GM10847 (cell line): ENCODE measurements around the gene TAL1.

ENCODE experiments used
- POLR2A ChIP-seq: IDR thresholded peaks from 2 replicates; pipeline ENCODE4 v1.6.1; 2011; ENCODE audit not compliant: insufficient read length; ENCODE audit errors: extremely low read depth

The TAL1 gene

DNA sequence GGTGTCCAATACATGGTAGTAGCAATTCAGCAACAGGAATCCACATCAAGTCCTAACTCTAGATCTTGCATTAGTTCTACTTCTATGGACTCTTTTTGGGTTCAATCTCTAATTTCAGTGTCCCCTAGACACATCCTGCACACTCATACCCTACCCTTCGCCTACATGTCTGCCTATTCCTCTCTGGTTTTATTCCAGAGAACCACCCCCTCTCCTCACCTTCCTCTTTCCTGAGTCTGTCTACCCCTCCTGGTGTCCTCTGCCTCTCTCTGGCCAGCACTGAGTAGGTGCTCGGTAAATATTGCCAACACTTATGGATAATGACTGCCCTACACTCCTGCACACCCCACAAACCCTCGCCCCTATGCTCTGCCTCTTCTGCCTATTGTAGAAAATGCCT lies 9.5 kb downstream of the TAL1 start:
- TF ChIP-seq POLR2A: no peak

DNA sequence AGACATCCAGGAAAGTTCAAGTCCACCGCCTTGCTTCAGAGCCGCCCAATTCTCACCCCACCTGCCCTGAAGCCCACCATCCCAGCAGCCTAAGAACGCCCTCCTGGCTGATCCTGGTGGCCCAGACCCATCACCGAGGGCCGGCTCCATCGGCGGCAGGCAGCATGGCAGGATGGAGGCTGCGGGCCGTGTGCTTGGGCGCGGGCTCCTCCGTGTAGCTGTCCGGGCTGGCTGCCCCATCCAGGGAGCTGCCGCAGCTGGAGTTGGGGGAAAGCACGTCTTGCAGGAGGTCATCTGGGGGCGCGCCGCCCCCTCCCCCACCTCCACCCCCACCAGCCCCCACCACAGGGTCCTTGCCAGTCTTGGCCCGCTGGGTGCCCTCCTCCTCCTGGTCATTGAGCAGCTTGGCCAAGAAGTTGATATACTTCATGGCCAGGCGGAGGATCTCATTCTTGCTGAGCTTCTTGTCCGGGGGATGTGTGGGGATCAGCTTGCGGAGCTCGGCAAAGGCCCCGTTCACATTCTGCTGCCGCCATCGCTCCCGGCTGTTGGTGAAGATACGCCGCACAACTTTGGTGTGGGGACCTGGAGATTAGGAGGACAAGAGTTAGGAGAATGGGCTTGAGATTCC lies 12.3 kb downstream of the TAL1 start:
- TF ChIP-seq POLR2A: no peak

DNA sequence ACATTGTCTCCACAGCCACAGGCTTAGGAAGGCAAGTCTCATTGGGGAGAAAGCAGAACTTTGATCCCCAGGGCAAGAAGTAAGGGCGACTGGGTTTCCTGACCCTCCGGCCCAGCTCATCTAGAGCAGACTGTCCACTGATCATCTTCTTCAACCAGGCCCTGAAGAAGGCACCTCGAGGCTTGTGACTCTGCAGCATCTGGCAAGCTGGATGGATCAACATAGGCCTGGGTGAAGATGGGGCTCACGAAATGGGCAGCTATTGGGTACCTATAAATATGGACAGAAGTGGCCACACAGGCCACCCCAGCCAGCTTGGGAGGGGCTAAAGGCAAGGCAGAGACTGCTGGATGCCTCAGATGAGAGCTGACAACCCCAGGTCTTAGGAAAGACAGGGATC lies 13.0 kb downstream of the TAL1 start:
- no peak for TF ChIP-seq POLR2A

DNA sequence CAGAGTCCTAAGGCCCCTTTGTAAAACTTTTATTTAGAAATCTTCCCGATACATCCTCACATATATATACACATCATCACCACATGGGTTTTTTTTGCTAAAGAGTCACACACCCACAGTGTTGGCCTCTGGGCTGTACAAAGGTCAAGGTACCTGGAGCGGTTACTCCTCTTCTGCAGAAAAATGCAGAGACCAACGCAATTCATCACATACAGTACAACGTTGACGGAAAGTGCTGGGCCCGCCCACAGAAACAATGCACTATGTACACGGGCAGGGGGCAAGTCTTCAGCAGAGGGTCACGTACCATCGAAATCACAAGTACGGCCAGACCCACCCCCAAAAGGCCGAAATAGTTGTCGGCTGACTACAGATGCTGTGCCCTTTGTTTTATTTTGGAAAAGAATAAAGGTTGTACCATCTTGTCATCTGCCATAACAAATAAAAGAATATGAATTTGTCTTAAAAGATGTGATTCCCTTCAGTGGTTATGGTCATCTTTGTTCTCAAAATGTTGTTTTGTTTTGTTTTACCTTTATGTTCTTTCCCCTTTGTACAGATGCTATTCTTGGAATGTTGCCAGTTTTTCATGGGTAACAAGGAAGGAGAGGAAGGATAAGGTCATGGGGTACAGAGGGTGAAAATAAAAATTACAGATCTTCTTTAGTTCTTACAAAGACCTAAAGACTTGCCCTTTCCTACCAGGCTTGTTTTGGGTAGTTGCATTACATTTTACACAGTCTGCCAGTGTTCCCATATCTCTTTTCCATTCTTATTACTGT lies 15.6 kb downstream of the TAL1 start:
- TF ChIP-seq POLR2A: no peak

DNA sequence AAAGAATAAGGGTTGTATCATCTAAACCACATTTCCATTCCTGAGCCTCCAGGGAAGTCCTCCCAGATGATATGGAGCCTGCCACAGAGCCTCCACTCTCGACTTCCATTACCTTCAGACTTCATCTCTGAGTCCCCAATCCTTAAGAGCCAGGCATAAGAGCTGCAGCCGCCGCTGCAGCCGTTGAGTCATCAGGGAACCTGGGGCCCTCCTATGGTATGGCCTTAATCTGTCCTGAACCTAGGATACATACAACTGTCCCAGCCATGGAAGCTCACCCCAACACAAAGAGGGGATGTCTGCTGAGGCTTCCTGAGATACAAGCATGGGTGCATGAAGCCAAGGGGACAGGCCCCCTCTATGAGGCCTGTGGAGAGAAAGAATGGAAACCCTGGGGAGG lies 16.3 kb downstream of the TAL1 start:
- TF ChIP-seq POLR2A: no peak

DNA sequence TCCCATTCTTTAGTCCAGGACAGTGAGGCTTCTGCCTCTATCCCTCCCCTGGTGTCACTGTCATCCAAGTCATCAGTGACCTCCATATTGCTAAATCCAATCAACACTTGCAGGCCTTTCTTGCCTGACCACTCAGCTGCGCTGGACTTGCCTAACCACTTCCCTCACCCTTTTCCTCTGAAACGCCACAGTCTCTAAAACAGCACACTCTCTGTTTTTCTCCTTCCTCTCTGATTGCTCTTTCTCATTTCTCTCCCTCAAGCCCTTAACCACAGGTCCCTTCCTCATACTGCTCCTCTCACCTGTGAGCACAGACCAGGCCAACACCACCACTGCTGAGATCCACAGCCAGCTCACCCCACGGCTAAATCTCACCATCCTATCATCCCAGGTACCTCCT lies 17.5 kb downstream of the TAL1 start:
- TF ChIP-seq POLR2A: no peak

DNA sequence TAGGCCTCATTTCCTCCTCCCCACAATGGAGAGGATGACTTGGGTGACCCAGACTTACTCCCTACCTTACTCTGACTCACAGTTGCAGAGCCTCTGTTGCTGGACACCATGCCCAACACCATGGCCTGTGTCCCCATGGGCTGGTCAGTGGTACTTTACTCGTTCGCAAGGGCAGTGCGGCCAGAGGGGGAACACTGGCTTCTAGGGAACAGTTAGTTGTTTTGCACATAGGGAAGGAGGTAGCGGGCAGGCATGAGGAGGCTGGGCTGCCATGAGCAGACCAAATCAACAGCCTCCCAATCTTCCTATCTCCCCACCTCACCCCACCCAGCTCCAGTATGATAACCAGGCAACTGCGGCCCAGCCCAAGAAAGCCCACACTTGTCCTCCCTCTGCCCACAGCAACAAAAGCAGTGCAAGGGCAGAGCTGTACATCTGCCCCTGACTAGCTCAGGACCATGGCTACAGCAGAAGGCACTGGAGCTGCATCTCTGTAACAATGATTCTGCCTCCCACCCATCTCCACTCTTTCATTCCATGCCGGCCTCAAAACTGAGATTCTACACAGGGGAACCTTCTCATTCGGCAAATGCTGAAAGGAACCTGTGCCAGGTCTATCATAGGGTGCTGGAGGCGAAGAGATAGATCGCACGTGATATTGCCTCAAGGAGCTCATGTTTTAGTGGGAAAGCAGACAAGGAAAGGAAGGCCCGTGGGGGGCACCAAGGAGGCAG lies 18.6 kb downstream of the TAL1 start:
- no peak for TF ChIP-seq POLR2A

DNA sequence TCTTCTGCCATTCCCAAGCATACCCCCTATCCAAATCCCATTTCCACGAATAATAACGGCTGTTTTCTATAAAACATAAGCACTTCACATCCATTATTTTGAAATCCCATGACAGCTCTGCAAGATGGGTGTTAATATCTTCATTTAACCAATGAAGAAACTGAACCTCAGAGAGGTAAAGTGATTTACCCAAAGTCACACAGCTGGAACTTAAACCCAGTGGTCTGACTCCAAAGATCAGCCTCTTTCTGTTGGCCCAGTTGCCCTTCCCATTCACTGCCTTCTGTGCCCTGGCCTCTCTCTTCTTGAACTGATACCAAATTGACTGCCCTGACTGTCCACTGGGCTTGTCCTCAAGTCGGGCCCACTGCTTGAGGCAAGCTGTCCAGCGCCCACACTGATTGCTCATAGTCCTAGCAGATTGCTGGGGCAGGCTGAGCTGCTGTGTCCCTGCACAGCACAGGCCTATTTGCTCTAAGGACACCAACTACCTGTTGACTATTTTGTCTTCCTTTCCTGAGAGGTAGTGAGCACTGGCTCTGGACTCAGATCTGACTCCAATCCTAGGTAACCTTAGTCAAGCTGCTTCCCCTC lies 19.3 kb downstream of the TAL1 start:
- TF ChIP-seq POLR2A: no peak

DNA sequence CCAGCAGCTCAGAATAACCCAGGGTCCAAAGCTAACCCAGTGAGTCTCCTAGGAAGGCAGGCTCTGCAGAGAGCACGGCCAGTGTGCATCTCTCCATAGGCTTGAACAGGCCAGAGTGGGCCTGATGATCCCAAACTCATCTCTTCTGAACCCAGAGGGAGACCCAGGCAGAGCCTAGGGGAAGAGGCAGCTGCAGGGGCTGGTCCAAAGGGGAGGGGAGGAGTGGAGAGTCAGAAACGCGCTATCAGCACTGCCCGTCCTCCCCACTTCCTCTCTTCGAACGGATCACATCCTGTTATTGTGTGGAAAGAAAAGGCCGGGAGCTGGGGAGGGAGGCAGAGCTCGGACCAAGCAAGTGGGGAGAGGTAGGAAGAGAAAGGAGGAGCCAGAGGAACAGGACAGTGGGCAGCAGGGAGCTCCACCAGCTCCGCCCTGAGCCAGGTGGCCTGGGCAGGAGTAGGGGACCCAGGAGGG lies 20.2 kb downstream of the TAL1 start:
- no peak for TF ChIP-seq POLR2A

DNA sequence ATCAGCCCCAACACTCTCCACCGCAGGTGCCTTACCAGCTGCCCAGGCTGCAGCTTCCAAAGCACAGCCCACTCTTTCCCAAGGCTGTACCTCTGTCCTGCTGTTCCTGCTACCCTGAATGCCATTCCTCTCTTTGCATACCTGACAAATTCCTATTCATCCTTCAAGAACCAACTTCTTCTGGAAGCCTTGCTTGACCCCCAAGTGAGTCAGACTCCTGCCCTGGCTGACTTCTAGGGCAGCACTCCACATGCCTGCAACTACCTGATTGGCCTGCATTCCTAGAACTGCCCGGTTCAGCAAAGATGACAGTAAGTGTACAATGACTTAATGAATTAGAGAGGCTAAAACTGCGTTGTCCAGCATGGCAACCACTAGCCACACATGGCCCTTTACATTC lies 21.4 kb downstream of the TAL1 start:
- no peak for TF ChIP-seq POLR2A

DNA sequence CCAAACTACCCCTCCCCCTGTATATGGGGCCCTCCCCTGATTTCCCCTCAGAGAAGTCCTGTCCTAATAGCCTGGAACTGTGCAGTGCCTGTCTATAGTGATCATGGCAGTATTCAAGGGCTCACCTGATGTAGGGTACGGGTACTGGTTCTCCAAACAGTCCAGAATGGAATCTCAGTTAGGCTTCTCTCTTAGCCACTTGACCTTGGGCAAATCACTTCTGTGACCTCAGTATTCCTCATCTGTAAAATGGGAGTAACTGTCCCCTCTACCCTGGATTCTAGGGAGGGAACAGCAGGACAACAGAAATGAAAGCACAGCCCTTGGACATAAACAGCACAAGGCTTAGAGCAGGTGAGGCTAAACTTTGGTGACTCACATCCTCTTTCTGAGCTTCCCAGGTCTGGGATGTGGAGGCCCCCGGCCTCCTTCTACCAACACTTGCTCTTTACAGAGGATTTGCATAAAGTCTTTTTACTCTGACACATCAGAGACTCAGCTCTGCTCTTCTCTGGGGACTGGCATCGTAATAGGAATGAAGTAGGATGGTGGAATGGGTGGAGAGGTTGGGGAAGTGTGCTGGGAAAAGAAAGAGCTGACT lies 22.2 kb downstream of the TAL1 start:
- TF ChIP-seq POLR2A: no peak

DNA sequence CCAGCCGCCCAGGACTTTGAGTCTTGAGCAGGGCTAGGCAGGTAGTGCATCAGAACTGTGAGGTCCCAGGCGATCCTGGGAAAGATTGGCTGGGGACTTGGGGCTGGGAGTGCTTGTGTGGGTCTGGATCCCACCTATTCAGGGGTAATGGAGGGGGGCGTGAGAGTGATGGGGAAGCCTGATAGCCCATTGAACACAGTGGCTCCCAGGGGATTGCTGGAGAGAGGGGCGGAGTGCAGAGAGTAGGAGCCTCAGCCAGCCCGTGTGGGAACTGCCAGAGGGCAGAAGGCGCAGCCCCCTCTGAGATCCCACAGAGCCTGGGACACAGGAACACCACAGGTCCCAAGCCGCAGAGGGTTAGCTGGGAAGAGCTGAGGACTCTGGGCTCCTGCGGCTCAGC lies 22.9 kb downstream of the TAL1 start:
- no peak for TF ChIP-seq POLR2A

DNA sequence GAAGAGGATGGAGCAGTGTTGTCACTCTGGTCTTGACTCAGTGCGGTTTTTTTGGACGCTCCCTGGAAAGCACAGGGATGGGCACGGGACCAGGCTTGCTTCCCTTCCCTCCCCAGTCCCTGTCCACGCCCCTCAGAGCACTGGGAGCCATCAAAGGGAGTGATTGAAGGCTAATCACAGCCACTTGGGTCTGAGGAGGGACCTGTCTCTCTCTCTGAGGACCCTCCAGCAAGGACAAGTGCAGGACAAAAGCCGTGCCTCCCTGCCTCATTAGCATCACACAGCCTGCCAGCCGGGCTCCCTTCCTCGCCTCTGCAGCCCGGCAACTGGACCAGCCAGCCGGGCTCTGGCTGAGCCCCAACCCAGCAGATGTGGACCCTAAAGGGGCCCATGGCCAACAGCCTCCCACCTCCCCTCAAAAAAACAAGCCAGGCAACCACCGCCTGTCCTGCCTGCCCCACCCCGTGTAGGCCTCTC lies 23.6 kb downstream of the TAL1 start:
- no peak for TF ChIP-seq POLR2A

DNA sequence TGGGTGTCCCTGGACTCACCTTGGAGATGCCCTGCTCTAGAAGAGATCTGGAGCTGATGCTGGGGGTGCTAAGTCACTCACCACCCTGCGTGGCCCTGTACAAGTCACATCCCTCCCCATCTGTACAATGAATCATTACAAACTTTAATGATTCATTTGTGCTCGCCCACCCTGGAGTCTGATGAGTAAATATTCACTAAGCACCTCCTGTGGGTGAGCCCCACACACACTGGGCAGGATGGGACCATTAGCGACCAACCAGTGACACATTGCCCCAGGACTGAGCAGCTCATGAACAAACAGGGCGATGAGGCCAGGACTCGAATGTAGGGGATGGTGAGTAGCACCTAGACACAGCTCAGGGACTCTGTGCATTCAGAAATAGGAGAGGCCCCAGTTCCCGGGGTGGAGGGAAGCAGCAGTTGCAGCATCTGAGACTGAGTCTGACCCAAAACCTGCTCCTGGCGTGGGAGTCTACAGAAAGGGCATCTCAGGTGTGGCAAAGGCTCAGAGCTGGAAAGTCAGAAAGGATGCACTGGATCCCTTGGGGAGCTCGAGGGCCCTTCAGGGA lies 24.1 kb downstream of the TAL1 start:
- no peak for TF ChIP-seq POLR2A

DNA sequence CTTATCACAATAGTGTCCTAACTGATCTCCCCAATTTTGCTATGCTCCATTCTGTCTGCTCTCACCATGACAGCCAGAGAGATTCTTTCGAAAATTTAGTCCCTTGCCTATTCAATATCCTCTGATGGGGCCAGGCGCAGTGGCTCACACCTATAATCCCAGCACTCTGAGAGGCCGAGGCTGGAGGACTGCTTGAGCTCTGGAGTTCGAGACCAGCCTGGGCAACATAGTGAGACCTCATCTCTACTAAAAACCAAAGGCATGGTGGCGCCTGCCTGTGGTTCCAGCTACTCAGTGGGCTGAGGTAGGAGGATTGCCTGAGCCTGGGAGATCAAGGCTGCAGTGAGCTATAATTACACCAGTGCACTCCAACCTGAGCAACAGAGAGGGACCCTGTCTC lies 26.1 kb downstream of the TAL1 start:
- no peak for TF ChIP-seq POLR2A

DNA sequence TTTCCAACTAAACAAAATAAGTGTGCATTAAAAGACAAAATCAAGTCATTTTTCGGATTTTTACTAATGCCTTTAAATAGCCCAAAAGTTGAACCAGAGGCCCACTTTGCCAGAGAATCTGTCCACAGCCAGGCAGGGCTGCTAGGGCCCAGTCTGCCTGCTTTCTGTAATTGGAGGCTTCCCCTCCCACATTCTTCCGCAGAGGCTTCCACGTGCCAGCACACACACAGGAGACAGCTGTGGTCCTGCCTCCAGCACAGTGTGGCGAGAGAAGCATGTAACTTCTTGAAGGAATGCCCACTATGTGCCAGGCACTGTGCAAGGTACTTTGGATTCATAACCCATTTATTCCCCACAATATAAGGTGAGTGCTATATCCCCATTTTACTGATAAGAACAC lies 30.8 kb downstream of the TAL1 start:
- no peak for TF ChIP-seq POLR2A

DNA sequence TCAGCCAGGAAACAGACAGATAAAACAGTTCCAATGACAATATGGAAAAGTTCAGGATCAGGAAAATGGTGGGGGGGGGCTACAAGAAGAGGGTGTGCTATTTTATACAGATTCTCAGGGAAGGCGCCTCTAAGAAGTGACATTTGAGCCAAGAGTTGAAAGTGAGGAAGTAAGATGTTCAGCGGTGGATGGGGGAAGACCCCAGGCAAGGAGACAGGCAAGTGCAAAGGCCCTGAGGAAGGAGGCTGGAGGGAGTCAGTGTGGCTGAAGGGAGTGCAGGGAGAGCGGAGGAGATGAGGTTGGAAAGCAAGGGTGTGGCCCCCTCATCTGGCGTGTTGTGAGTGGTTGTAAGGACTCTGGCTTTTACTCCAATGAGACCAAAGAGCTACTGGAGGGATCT lies 33.8 kb downstream of the TAL1 start:
- no peak for TF ChIP-seq POLR2A
